Coronary artery (tissue), 2 donors: Measurements from ENCODE around the gene CPA2.
A peak's percentile ranks its signal among the peaks of the same experiment; 100 is the strongest.

ENCODE experiments used
- DNase-seq: peaks from one replicate; pipeline ENCODE4 v3.0.0-alpha.2; 2017; ENCODE audit warnings: low spot score
- H3K27ac ChIP-seq, 2 donors: fragments of 200-600 bp; sonication (generic); one replicate each; pipeline ENCODE4 v1.5.1; 2016 to 2019
- H3K4me3 ChIP-seq: fragments of 200-600 bp; sonication (generic); 2 replicates; pipeline ENCODE4 v1.5.1; 2016; ENCODE audit warnings: mild to moderate bottlenecking, moderate library complexity
- TF ChIP-seq, protein P1 (sequence below): fragments of 200-600 bp; sonication (generic); IDR thresholded peaks from one replicate; pipeline ENCODE4 v1.5.1; 2019; ENCODE audit warnings: antibody characterized with exemption

Gene CPA2

DNA sequence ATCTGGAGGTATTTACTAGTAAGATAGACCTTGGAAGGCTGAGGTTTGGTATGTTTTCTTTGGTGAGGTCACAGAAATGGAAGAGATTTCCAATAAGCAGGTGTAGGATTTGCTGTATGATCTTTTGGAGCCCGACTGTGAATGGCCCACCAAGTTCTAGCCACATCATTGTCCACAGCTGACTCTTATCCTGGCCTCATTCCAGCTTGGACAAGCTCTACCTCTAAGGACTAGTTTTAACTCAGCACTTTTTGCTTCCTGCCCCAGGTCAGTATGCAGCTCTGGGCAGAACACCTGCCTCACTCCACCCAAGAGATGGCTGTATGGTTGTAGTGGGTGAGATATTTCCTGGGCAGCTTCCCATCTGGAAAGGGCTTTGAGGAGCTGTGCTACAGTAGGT, 20.2 kb downstream of the CPA2 start:
- no peak for DNase-seq
- no peak overlapping the region for H3K4me3 ChIP-seq
- TF ChIP-seq, protein P1, sequence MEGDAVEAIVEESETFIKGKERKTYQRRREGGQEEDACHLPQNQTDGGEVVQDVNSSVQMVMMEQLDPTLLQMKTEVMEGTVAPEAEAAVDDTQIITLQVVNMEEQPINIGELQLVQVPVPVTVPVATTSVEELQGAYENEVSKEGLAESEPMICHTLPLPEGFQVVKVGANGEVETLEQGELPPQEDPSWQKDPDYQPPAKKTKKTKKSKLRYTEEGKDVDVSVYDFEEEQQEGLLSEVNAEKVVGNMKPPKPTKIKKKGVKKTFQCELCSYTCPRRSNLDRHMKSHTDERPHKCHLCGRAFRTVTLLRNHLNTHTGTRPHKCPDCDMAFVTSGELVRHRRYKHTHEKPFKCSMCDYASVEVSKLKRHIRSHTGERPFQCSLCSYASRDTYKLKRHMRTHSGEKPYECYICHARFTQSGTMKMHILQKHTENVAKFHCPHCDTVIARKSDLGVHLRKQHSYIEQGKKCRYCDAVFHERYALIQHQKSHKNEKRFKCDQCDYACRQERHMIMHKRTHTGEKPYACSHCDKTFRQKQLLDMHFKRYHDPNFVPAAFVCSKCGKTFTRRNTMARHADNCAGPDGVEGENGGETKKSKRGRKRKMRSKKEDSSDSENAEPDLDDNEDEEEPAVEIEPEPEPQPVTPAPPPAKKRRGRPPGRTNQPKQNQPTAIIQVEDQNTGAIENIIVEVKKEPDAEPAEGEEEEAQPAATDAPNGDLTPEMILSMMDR: no peak
- no peak overlapping the region for H3K27ac ChIP-seq

DNA sequence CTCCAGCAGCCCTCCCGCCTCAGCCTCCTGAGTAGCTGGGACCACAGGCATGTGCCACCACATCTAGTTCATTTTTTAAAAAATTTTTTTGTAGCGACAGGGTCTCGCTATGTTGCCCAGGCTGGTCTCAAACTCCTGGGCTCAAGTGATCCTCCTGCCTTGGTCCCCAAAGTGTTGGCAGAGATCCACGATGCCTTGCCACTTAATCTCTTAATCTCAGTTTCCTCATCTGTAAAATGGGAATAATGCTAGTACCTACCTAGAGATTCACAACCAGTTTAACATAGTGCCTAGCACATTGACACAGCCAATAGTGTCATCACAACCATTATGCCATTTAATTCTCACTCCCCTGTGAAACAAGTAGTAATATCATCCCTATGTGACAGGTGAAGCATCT, 21.5 kb downstream of the CPA2 start:
- no peak for DNase-seq
- no peak overlapping the region for H3K4me3 ChIP-seq
- H3K27ac ChIP-seq: no peak overlapping the region
- TF ChIP-seq, protein P1: no peak

DNA sequence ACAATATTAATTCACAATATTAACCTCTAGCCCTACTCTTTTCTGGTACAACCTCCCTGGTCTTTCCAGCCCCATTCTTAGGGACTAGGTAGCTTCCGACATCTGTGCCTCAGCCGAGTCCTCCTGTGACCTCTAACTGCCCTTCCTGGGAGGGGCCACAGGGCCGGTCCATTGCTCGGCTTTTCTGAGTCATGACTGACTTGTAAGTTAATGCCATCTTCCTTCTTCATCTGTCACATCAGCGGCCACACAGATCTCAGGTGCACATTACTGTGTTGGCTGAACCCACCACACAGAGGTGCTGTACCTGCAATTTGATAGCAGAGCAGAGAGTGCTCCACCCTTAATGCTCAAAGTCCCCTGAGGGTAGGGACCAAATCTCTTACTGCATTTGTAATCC, 22.2 kb downstream of the CPA2 start:
- no peak for DNase-seq
- Histone ChIP-seq H3K27ac (no peak overlapping the region), H3K4me3 (no peak overlapping the region)
- TF ChIP-seq, protein P1: no peak

DNA sequence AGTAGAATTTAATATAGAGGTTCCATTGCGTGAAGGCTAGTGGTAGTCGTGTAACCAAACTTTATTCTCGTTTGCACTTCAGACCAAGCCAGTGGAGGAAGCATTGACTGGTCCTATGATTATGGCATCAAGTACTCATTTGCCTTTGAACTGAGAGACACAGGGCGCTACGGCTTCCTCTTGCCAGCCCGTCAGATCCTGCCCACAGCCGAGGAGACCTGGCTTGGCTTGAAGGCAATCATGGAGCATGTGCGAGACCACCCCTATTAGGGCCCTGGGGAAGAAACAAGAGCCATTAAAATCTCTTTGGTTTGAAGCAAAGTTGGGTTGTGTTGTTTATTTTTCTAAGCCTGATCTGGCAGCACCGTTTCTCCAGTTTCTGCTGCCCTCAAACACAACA, 22.8 kb downstream of the CPA2 start:
- no peak overlapping the region for H3K27ac ChIP-seq
- no peak for DNase-seq
- H3K4me3 ChIP-seq: no peak overlapping the region
- TF ChIP-seq, protein P1: no peak

DNA sequence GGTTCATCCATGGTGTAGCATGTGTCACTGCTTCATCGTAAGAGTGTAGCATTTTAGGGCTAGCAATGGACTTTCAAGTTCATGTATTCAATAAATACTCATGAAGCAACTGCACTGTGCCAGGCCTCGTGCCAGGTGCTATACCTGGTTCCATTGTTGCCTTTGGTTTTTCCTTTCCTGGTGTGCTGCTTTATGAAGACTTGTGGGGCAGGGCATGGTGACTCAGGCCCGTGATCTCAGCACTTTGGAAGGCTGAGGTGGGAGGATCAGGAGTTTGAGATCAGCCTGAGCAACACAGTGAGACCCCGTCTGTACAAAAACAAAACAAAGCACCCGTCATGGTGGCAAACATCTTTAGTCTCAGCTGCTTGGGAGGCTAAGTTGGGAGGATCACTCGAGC, 24.1 kb downstream of the CPA2 start:
- H3K4me3 ChIP-seq: no peak overlapping the region
- H3K27ac ChIP-seq: no peak overlapping the region
- DNase-seq: no peak
- TF ChIP-seq, protein P1: no peak

DNA sequence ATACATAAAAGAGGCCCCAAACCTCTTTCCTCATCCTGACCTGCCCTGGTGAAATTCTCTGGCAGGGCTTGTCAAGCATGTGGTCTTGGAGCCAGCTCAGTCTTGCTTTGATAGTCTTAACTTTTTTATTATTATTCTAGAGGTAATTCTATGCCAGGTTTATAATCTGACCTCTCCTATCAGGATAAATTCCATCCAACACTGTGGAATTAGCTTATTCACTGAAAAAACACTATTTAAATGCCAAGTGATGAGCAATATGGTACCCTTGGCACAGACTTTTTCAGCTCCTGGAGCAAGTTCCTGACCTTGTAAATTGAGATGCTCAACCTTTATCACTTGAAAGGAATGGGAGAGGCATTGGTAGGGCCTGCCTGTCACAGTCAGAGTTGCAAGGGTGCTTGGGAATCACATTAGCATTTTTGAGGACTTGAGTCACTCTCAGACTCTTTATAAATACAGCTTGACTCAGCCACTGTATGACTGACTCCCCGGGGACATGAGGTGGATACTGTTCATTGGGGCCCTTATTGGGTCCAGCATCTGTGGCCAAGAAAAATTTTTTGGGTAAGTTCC, 26.1 kb downstream of the CPA2 start, which contains the start of gene CPA4:
Gene CPA4, plus strand, starts transcription at position 480 of the 576 bp plus-strand sequence. Its CDS starts 20 bp downstream, at position 500.
- Histone ChIP-seq H3K4me3 (no peak within 1 kb of the TSS), H3K27ac (peak within 1 kb of the TSS; percentile 40 to 69)
- TF ChIP-seq, protein P1: no peak
- DNase-seq: no peak

DNA sequence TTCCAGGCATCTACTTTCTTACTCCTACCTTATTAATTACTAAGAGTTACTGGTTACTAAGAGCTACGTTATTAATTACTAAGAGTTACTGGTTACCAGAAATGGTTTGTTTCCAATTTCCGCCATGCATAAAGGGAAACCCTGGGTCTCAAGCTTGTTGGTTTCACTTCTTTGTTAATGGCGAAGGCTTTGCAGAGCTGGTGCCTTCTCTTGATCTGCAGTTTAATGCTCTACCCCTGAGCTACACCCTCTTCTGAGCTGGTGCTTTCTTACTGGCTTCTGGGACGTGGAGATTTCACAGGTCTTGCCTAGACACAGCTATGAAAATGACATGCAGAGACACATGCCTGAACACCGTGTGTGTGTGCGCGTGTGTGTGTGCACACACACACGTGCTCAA, 26.9 kb downstream of the CPA2 start:
- Histone ChIP-seq H3K27ac (peak overlapping the region; percentile 40 to 69), H3K4me3 (no peak overlapping the region)
- TF ChIP-seq, protein P1: no peak
- DNase-seq: no peak
